H9 (cell line): ENCODE data around the gene ITCH. TPM values are rescaled to one million over a fixed set of nuclear protein-coding genes. Genes with fewer than 3 reads are reported as not detected.
A peak's percentile ranks its signal among the peaks of the same experiment; 100 is the strongest.

Experiments used
- DNase-seq: peaks from one replicate; pipeline ENCODE4 v3.0.0-alpha.2; 2017
- H2AFZ ChIP-seq: one replicate; pipeline ENCODE4 v1.6.1; 2013; ENCODE audit warnings: mild to moderate bottlenecking, low read length, control low read depth, moderate library complexity
- H2AK5ac ChIP-seq: 2 replicates; pipeline ENCODE4 v1.6.1; 2013; ENCODE audit warnings: low read length, control low read depth, mixed read lengths; ENCODE audit not compliant: insufficient read length
- H2BK120ac ChIP-seq: one replicate; pipeline ENCODE4 v1.6.1; 2013; ENCODE audit warnings: low read depth, mild to moderate bottlenecking, low read length, control low read depth, inconsistent platforms; ENCODE audit not compliant: poor library complexity, severe bottlenecking
- H2BK12ac ChIP-seq: 2 replicates; pipeline ENCODE4 v1.6.1; 2013; ENCODE audit warnings: low read length, control low read depth, mixed read lengths, low read depth; ENCODE audit not compliant: insufficient read length
- H2BK15ac ChIP-seq: 2 replicates; pipeline ENCODE4 v1.6.1; 2013; ENCODE audit warnings: low read depth, low read length, control low read depth
- H2BK20ac ChIP-seq: one replicate; pipeline ENCODE4 v1.6.1; 2013; ENCODE audit warnings: low read depth, mild to moderate bottlenecking, low read length, control low read depth, inconsistent platforms; ENCODE audit not compliant: poor library complexity, severe bottlenecking
- H2BK5ac ChIP-seq: 2 replicates; pipeline ENCODE4 v1.6.1; 2013; ENCODE audit warnings: low read length, control low read depth, mixed read lengths; ENCODE audit not compliant: insufficient read length
- H3K14ac ChIP-seq: 2 replicates; pipeline ENCODE4 v1.6.1; 2013; ENCODE audit warnings: low read length, control low read depth; ENCODE audit not compliant: insufficient read depth
- H3K18ac ChIP-seq: 2 replicates; pipeline ENCODE4 v1.6.1; 2013; ENCODE audit warnings: low read depth, mild to moderate bottlenecking, mixed read lengths, low read length, control low read depth; ENCODE audit not compliant: insufficient read length
- H3K23ac ChIP-seq: 2 replicates; pipeline ENCODE4 v1.6.1; 2013; ENCODE audit warnings: low read length, control low read depth, mixed read lengths, low read depth; ENCODE audit not compliant: insufficient read length
- H3K23me2 ChIP-seq: 2 replicates; pipeline ENCODE4 v1.6.1; 2013; ENCODE audit warnings: low read depth, mild to moderate bottlenecking, mixed read lengths, low read length, control low read depth; ENCODE audit not compliant: insufficient read length, poor library complexity, severe bottlenecking
- H3K27ac ChIP-seq: 2 replicates; pipeline ENCODE4 v1.5.1; 2013; ENCODE audit warnings: low read length, control low read depth, mixed read lengths, low read depth; ENCODE audit not compliant: insufficient read length
- H3K27me3 ChIP-seq: 2 replicates; pipeline ENCODE4 v1.6.1; 2013; ENCODE audit warnings: low read length, control low read depth, inconsistent platforms; ENCODE audit not compliant: insufficient read depth
- H3K4ac ChIP-seq: 2 replicates; pipeline ENCODE4 v1.6.1; 2013; ENCODE audit warnings: low read depth, mild to moderate bottlenecking, control low read depth, inconsistent platforms, low read length, moderate library complexity
- H3K4me1 ChIP-seq: 2 replicates; pipeline ENCODE4 v1.6.1; 2013; ENCODE audit warnings: low read length, control low read depth, inconsistent platforms; ENCODE audit not compliant: insufficient read depth
- H3K4me2 ChIP-seq: 2 replicates; pipeline ENCODE4 v1.6.1; 2013; ENCODE audit warnings: low read length, control low read depth, mixed read lengths; ENCODE audit not compliant: insufficient read length, insufficient read depth
- H3K56ac ChIP-seq: 2 replicates; pipeline ENCODE4 v1.6.1; 2013; ENCODE audit warnings: low read depth, mild to moderate bottlenecking, mixed read lengths, low read length, control low read depth; ENCODE audit not compliant: insufficient read length
- H3K79me1 ChIP-seq: 2 replicates; pipeline ENCODE4 v1.6.1; 2013; ENCODE audit warnings: low read depth, mild to moderate bottlenecking, moderate library complexity, low read length, control low read depth, inconsistent platforms; ENCODE audit not compliant: insufficient read depth, poor library complexity, severe bottlenecking
- H3K79me2 ChIP-seq: 2 replicates; pipeline ENCODE4 v1.6.1; 2013; ENCODE audit warnings: low read length, control low read depth, inconsistent platforms; ENCODE audit not compliant: insufficient read depth
- H3K9ac ChIP-seq: 2 replicates; pipeline ENCODE4 v1.6.1; 2013; ENCODE audit warnings: low read length, control low read depth, mixed read lengths; ENCODE audit not compliant: insufficient read length; ENCODE audit errors: extremely low read depth
- H3K9me3 ChIP-seq: one replicate; pipeline ENCODE4 v1.6.1; 2013; ENCODE audit warnings: low read depth, low read length, inconsistent platforms; ENCODE audit not compliant: control insufficient read depth
- H3T11ph ChIP-seq: one replicate; pipeline ENCODE4 v1.6.1; 2013; ENCODE audit warnings: mild to moderate bottlenecking, low read length, control low read depth, inconsistent platforms
- H4K20me1 ChIP-seq: one replicate; pipeline ENCODE4 v1.6.1; 2013; ENCODE audit not compliant: control insufficient read depth, insufficient read length, insufficient read depth
- H4K5ac ChIP-seq: 2 replicates; pipeline ENCODE4 v1.6.1; 2013; ENCODE audit warnings: low read depth, mild to moderate bottlenecking, mixed read lengths, low read length, control low read depth; ENCODE audit not compliant: insufficient read length
- H4K8ac ChIP-seq: replicated peaks from 2 replicates; pipeline ENCODE4 v1.6.1; 2013; ENCODE audit warnings: low read length, control low read depth, mixed read lengths, low read depth; ENCODE audit not compliant: insufficient read length
- H4K91ac ChIP-seq: 2 replicates; pipeline ENCODE4 v1.6.1; 2013; ENCODE audit warnings: low read depth, mild to moderate bottlenecking, moderate library complexity, mixed read lengths, low read length, control low read depth; ENCODE audit not compliant: insufficient read length
- H3K27ac Mint-ChIP-seq, 3 experiments: 2 replicates in 2 of 3; 3 replicates in 1 of 3; pipeline ENCODE4 v1.8.0; 2020 to 2021; ENCODE audit warnings: mixed read lengths in 3 of 3, mild to moderate bottlenecking in 1 of 3, moderate library complexity in 1 of 3
- H3K27me3 Mint-ChIP-seq: 2 replicates; pipeline ENCODE4 v1.8.0; 2021; ENCODE audit warnings: low read depth, mild to moderate bottlenecking, moderate library complexity, mixed read lengths
- H3K36me3 Mint-ChIP-seq, 3 experiments: 2 replicates in 2 of 3; 3 replicates in 1 of 3; pipeline ENCODE4 v1.8.0; 2020 to 2021; ENCODE audit warnings: low read depth in 3 of 3, mixed read lengths in 3 of 3; ENCODE audit not compliant: insufficient read depth in 1 of 3
- H3K4me1 Mint-ChIP-seq, 2 experiments: 2 replicates each; pipeline ENCODE4 v1.8.0; 2020; ENCODE audit warnings: mixed read lengths in 2 of 2
- H3K4me3 Mint-ChIP-seq, 2 experiments: 2 replicates in 1 of 2; 3 replicates in 1 of 2; pipeline ENCODE4 v1.8.0; 2020 to 2021; ENCODE audit warnings: mild to moderate bottlenecking in 2 of 2, mixed read lengths in 2 of 2, moderate library complexity in 1 of 2
- H3K9me3 Mint-ChIP-seq, 2 experiments: 2 replicates in 1 of 2; 3 replicates in 1 of 2; pipeline ENCODE4 v1.8.0; 2020; ENCODE audit warnings: mild to moderate bottlenecking in 2 of 2, mixed read lengths in 2 of 2, moderate library complexity in 1 of 2
- WGBS: extraction: QIAGEN DNeasy Blood & Tissue Kit; methylation state at CpG from one replicate; pipeline ENCODE4 v1.1.7; 2013; ENCODE audit warnings: missing lambda C conversion rate, low lambda C conversion rate, mixed read lengths; ENCODE audit not compliant: insufficient read length; ENCODE audit errors: extremely low coverage; 5-methylcytosine and 5-hydroxymethylcytosine counted together
- total RNA-seq: library from RNA; stranded (reverse); gene quantifications from 2 replicates; pipeline ENCODE4 v1.2.1, GENCODE V29; 2021
- TF ChIP-seq, protein P1 (sequence below): fragments of 200-600 bp; sonication (generic); conservative IDR thresholded peaks from 3 replicates; pipeline ENCODE4 v1.8.0; 2021; ENCODE audit warnings: antibody characterized with exemption, mild to moderate bottlenecking

ITCH gene
- total RNA-seq, 1 experiment from 2014 or later: 55.9 TPM

DNA sequence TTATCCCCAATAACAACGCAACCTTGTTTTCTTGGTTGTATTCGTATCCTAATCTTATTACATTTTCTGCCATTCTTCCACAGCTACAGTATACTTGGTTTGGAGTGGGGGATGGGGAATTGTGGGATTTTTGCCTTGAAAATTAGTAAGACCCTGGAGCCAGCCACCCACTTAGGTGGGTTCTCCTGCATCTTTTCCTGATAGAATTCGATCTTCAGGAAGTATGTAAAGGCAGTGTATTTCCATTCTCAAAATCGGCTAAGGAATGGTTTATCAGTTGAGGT lies 1.1 kb downstream of the ITCH start:
- peak overlapping the region; percentile 98 to 99 for H3K4me3 Mint-ChIP-seq
- H3K36me3 Mint-ChIP-seq: peaks cover 11 to 17% (median 13%) of the 10 kb centered on the region in 3 experiments
- no CpG with 5 or more reads among the region's 4 CpGs for WGBS
- Histone ChIP-seq H3K4me1 (peaks cover 3% of the 10 kb centered on the region; the same call in 1 of the 2 replicates), H2AK5ac (no peak overlapping the region), H3T11ph (no peak overlapping the region), H2BK15ac (no peak overlapping the region), H3K79me1 (peaks cover 8% of the 10 kb centered on the region), H3K4ac (no peak overlapping the region), H3K9ac (no peak overlapping the region), H3K79me2 (peaks cover 19% of the 10 kb centered on the region; the same call in 1 of the 2 replicates), H3K18ac (no peak overlapping the region), H3K9me3 (no peaks in the 10 kb centered on the region), H3K4me2 (peak overlapping the region; percentile 57), H3K14ac (no peak overlapping the region), H3K23me2 (peaks cover 6% of the 10 kb centered on the region), H3K27ac (no peak overlapping the region), H2BK120ac (no peak overlapping the region), H2BK5ac (no peak overlapping the region), H2AFZ (no peak overlapping the region), H4K20me1 (no peaks in the 10 kb centered on the region), H2BK12ac (no peak overlapping the region), H3K27me3 (no peaks in the 10 kb centered on the region), H4K91ac (no peak overlapping the region), H4K5ac (no peak overlapping the region), H4K8ac (no peak overlapping the region), H3K23ac (no peak overlapping the region), H2BK20ac (no peak overlapping the region), H3K56ac (no peak overlapping the region)
- no peak for DNase-seq
- no peaks in the 10 kb centered on the region; a peak in 1 of 5 replicates for H3K9me3 Mint-ChIP-seq
- H3K27ac Mint-ChIP-seq: peak overlapping the region in 1 of 3 experiments; percentile 89; a peak in 2 of 7 replicates
- TF ChIP-seq, protein P1, sequence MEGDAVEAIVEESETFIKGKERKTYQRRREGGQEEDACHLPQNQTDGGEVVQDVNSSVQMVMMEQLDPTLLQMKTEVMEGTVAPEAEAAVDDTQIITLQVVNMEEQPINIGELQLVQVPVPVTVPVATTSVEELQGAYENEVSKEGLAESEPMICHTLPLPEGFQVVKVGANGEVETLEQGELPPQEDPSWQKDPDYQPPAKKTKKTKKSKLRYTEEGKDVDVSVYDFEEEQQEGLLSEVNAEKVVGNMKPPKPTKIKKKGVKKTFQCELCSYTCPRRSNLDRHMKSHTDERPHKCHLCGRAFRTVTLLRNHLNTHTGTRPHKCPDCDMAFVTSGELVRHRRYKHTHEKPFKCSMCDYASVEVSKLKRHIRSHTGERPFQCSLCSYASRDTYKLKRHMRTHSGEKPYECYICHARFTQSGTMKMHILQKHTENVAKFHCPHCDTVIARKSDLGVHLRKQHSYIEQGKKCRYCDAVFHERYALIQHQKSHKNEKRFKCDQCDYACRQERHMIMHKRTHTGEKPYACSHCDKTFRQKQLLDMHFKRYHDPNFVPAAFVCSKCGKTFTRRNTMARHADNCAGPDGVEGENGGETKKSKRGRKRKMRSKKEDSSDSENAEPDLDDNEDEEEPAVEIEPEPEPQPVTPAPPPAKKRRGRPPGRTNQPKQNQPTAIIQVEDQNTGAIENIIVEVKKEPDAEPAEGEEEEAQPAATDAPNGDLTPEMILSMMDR: no peak
- peaks cover 1% of the 10 kb centered on the region; the same call in 1 of the 2 replicates for H3K27me3 Mint-ChIP-seq
- H3K4me1 Mint-ChIP-seq: peaks cover 22 to 24% of the 10 kb centered on the region in 2 experiments
